Measurements from ENCODE around the gene ETV5. TPM values are rescaled to one million over a fixed set of nuclear protein-coding genes. Genes with fewer than 3 reads are reported as not detected.

ETV5 gene
- total RNA-seq, 6 donors from 2014 or later, result 15.7 to 95.8 (median 41.4) TPM

DNA sequence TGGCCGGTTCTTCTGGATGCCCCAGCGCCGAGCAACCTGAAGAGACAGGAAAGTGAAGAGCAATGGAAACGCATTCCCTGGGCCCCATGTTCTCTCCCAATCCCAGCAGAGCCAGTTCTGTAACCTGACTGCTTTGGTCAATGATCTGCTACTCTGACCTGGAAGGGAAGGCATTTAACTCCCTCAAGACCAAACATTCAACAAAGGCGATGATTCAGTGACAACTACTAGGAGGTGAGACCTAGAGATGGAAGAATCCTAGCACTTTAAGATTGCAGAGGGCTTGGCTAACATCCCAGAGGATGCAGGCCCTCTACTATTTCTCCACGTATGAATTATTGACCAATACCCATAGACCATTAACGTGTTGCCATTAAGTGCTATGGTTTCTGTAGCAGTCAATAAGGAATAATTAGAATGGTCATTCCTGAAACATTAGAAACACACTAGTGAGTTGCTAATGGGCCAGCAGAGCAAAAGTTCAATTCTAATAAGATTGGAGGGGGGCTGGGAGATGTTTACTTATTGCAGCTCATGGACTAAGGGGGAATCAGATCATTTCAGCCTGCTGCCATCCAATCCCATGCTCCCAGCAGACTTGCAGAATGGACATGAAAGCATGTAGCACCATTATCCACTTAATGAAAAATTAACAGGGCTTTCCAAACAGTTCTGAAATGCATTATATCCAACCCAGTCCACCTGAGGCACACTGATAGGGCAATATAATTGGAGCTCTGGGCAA, 56.6 kb downstream of the ETV5 start:
- TF ChIP-seq EP300 (IDR thresholded peaks at IDR 0.05), result no peak
- no peak overlapping the region for H3K4me3 ChIP-seq
- H3K9me3 ChIP-seq, result no peaks in the 10 kb centered on the region
- ATAC-seq (ENCODE audit: low FRiP score in 2 of 2) (no peak), DNase-seq (no peak)
- 82 to 88% methylated on average over 7 of the region's 7 CpGs for WGBS, 2 donors
- H3K36me3 ChIP-seq, result peaks cover 0 to 58% (median 33%) of the 10 kb centered on the region in 4 donors
- no peak overlapping the region for H3K27ac ChIP-seq
- H3K4me1 ChIP-seq, result no peaks in the 10 kb centered on the region
- no peaks in the 10 kb centered on the region for H3K27me3 ChIP-seq

DNA sequence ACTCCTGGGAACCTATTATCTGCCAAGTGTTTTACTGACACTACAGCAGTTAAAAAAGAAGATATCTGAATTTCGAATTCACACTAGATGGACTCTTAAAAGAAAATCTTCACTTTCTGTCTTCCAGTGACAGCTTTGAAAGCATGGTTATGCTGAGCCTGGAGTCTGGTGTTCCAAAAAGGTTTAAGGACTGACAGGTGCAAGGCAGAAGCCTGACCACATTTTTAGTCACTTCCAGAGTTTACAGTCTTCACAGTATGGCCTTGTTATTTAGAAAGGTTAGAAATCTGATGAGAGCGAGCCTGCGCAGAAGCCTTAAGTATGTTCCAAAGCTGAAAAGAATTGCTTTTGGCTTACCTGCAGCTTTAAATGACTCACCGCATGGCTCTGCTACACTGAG, 59.9 kb downstream of the ETV5 start:
- Histone ChIP-seq H3K9me3 (no peaks in the 10 kb centered on the region), H3K27me3 (no peaks in the 10 kb centered on the region), H3K36me3 (peaks cover 0 to 40% (median 25%) of the 10 kb centered on the region in 4 donors), H3K27ac (no peak overlapping the region), H3K4me1 (peaks cover 0 to 6% (median 2%) of the 10 kb centered on the region in 4 donors), H3K4me3 (no peak overlapping the region)
- TF ChIP-seq EP300 (IDR thresholded peaks at IDR 0.05) (no peak), POLR2AphosphoS5 (IDR thresholded peaks at IDR 0.05) (no peak), POLR2A (IDR thresholded peaks at IDR 0.05) (no peak)
- TF ChIP-seq, protein P1, sequence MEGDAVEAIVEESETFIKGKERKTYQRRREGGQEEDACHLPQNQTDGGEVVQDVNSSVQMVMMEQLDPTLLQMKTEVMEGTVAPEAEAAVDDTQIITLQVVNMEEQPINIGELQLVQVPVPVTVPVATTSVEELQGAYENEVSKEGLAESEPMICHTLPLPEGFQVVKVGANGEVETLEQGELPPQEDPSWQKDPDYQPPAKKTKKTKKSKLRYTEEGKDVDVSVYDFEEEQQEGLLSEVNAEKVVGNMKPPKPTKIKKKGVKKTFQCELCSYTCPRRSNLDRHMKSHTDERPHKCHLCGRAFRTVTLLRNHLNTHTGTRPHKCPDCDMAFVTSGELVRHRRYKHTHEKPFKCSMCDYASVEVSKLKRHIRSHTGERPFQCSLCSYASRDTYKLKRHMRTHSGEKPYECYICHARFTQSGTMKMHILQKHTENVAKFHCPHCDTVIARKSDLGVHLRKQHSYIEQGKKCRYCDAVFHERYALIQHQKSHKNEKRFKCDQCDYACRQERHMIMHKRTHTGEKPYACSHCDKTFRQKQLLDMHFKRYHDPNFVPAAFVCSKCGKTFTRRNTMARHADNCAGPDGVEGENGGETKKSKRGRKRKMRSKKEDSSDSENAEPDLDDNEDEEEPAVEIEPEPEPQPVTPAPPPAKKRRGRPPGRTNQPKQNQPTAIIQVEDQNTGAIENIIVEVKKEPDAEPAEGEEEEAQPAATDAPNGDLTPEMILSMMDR (IDR thresholded peaks at IDR 0.05), result no peak
- WGBS, 2 donors, result 94% methylated on average over 4 of the region's 4 CpGs
- DNase-seq (no peak), ATAC-seq (ENCODE audit: low FRiP score in 2 of 2) (no peak)

GRCh38 chr3:186048119-186048518, 60.8 kb downstream of the ETV5 start:
- Histone ChIP-seq H3K9me3 (no peaks in the 10 kb centered on the region), H3K4me1 (peaks cover 0 to 6% (median 2%) of the 10 kb centered on the region in 4 donors), H3K27ac (no peak overlapping the region), H3K4me3 (no peak overlapping the region), H3K36me3 (peaks cover 0 to 35% (median 25%) of the 10 kb centered on the region in 4 donors), H3K27me3 (no peaks in the 10 kb centered on the region)
- DNase-seq (no peak), ATAC-seq (ENCODE audit: low FRiP score in 2 of 2) (no peak)
- TF ChIP-seq POLR2A (IDR thresholded peaks at IDR 0.05) (no peak), POLR2AphosphoS5 (IDR thresholded peaks at IDR 0.05) (no peak), EP300 (IDR thresholded peaks at IDR 0.05) (no peak)
- TF ChIP-seq, protein P1 (IDR thresholded peaks at IDR 0.05), result no peak
- 98 to 100% methylated on average over 3 of the region's 3 CpGs for WGBS, 2 donors

GRCh38 chr3:186046838-186047237, 62.1 kb downstream of the ETV5 start:
- ATAC-seq (ENCODE audit: low FRiP score in 2 of 2) (no peak), DNase-seq (no peak)
- H3K4me3 ChIP-seq, result no peak overlapping the region
- no peaks in the 10 kb centered on the region for H3K9me3 ChIP-seq
- H3K27me3 ChIP-seq, result no peaks in the 10 kb centered on the region
- WGBS, 2 donors, result 81 to 86% methylated on average over 5 of the region's 5 CpGs
- no peak overlapping the region for H3K27ac ChIP-seq
- TF ChIP-seq EP300 (IDR thresholded peaks at IDR 0.05), result no peak
- TF ChIP-seq POLR2AphosphoS5 (IDR thresholded peaks at IDR 0.05), result no peak
- TF ChIP-seq, protein P1 (IDR thresholded peaks at IDR 0.05), result no peak
- H3K4me1 ChIP-seq, result peaks cover 0 to 6% (median 2%) of the 10 kb centered on the region in 4 donors
- peaks cover 0 to 34% (median 25%) of the 10 kb centered on the region in 4 donors for H3K36me3 ChIP-seq

GRCh38 chr3:186044968-186045367, 63.9 kb downstream of the ETV5 start:
- DNase-seq, result no peak
- no peaks in the 10 kb centered on the region for H3K9me3 ChIP-seq
- 32 to 44% methylated on average over 12 of the region's 12 CpGs for WGBS, 2 donors
- H3K27ac ChIP-seq, result no peak overlapping the region
- TF ChIP-seq EP300 (IDR thresholded peaks at IDR 0.05) (no peak), POLR2A (IDR thresholded peaks at IDR 0.05) (no peak), POLR2AphosphoS5 (IDR thresholded peaks at IDR 0.05) (no peak)
- TF ChIP-seq, protein P1 (IDR thresholded peaks at IDR 0.05), result no peak
- no peaks in the 10 kb centered on the region for H3K27me3 ChIP-seq
- no peak overlapping the region for H3K4me3 ChIP-seq
- ATAC-seq (ENCODE audit: low FRiP score in 2 of 2), result no peak
- H3K36me3 ChIP-seq, result peaks cover 0 to 23% (median 11%) of the 10 kb centered on the region in 4 donors
- H3K4me1 ChIP-seq, result peaks cover 0 to 6% (median 2%) of the 10 kb centered on the region in 4 donors
